PC-3 (cell line): ENCODE measurements around the gene BTF3. TPM values are rescaled to one million over a fixed set of nuclear protein-coding genes. Genes with fewer than 3 reads are reported as not detected.
A peak's percentile ranks its signal among the peaks of the same experiment; 100 is the strongest.

Experiments used
- ATAC-seq: fragments of 200-7000 bp; cut with Tn5 transposase; 2 replicates; pipeline ENCODE4 v1.9.1; 2020; ENCODE audit warnings: mild to moderate bottlenecking, moderate library complexity
- BruUV-seq: library from RNA; stranded (reverse); fragments of 400-500 nt; replicated peaks from 2 replicates; lab custom pipeline; 2021; lab: Mats Ljungman, UMichigan
- CTCF ChIA-PET: fragments of 300-600 bp; sonication (Branson Sonifier 250); formaldehyde crosslinking; loops from one replicate; lab custom pipeline; 2022; ENCODE audit warnings: antibody characterized with exemption; lab: Charles Lee
- POLR2A ChIA-PET: fragments of 300-600 bp; sonication (Branson Sonifier 250); formaldehyde crosslinking; loops from one replicate; lab custom pipeline; 2022; ENCODE audit warnings: antibody characterized with exemption; ENCODE audit not compliant: unreplicated experiment; lab: Charles Lee
- DNase-seq: peaks from one replicate; pipeline ENCODE4 v3.0.0-alpha.2; 2015
- H2AFZ ChIP-seq: fragments of 300-600 bp; sonication (generic); 2 replicates; pipeline ENCODE4 v1.6.0; 2016; ENCODE audit warnings: antibody characterized with exemption, low read length
- H3F3A ChIP-seq: fragments of 300-600 bp; sonication (generic); one replicate; pipeline ENCODE4 v1.6.0; 2017; ENCODE audit warnings: antibody characterized with exemption, low read length, control low read depth, mild to moderate bottlenecking; ENCODE audit not compliant: unreplicated experiment
- H3K27ac ChIP-seq: fragments of 300-600 bp; sonication (generic); 2 replicates; pipeline ENCODE4 v1.5.1; 2016; ENCODE audit warnings: mild to moderate bottlenecking, low read length
- H3K27me3 ChIP-seq: fragments of 300-600 bp; sonication (generic); 2 replicates; pipeline ENCODE4 v1.6.1; 2016; ENCODE audit warnings: low read length, mixed read lengths
- H3K36me3 ChIP-seq: fragments of 300-600 bp; sonication (generic); 2 replicates; pipeline ENCODE4 v1.6.1; 2016; ENCODE audit warnings: low read depth, mixed run types, low read length, mixed read lengths
- H3K4me1 ChIP-seq: fragments of 300-600 bp; sonication (generic); 2 replicates; pipeline ENCODE4 v1.5.1; 2016; ENCODE audit warnings: low read length; ENCODE audit not compliant: insufficient read depth
- H3K4me2 ChIP-seq: fragments of 300-600 bp; sonication (generic); 2 replicates; pipeline ENCODE4 v1.6.0; 2016; ENCODE audit warnings: low read length
- H3K4me3 ChIP-seq: fragments of 300-600 bp; sonication (generic); 2 replicates; pipeline ENCODE4 v1.5.1; 2016; ENCODE audit warnings: mild to moderate bottlenecking, low read length, mixed read lengths
- H3K79me2 ChIP-seq: fragments of 300-600 bp; sonication (generic); 2 replicates; pipeline ENCODE4 v1.6.1; 2017; ENCODE audit warnings: low read length, mixed read lengths
- H3K9ac ChIP-seq: fragments of 300-600 bp; sonication (generic); 2 replicates; pipeline ENCODE4 v1.6.0; 2016; ENCODE audit warnings: mild to moderate bottlenecking, low read length
- H3K9me2 ChIP-seq: fragments of 300-600 bp; sonication (generic); replicated peaks from 2 replicates; pipeline ENCODE4 v1.6.1; 2016; ENCODE audit warnings: mixed run types, low read length, mixed read lengths
- H3K9me3 ChIP-seq: fragments of 300-600 bp; sonication (generic); 2 replicates; pipeline ENCODE4 v1.6.1; 2016; ENCODE audit warnings: low read length, mixed read lengths
- H4K20me1 ChIP-seq: fragments of 300-600 bp; sonication (generic); 2 replicates; pipeline ENCODE4 v1.6.1; 2016; ENCODE audit warnings: low read length, mixed read lengths
- EZH2 ChIP-seq: fragments of 300-600 bp; sonication (generic); IDR thresholded peaks from one replicate; pipeline ENCODE4 v1.6.1; 2017; ENCODE audit warnings: antibody characterized with exemption, mild to moderate bottlenecking, low read length; ENCODE audit not compliant: unreplicated experiment
- EZH2phosphoT487 ChIP-seq: fragments of 300-600 bp; sonication (generic); IDR thresholded peaks from 2 replicates; pipeline ENCODE4 v1.6.1; 2018; ENCODE audit warnings: mild to moderate bottlenecking, antibody characterized with exemption, low read length, borderline replicate concordance
- intact Hi-C: fragments of 100-400 bp; cut with micrococcal nuclease; formaldehyde crosslinking; loops from 2 replicates; pipeline ENCODE4 v1.9.0; 2023
- total RNA-seq: library from RNA; depleted of rRNA; stranded (reverse); fragments of >200 nt; gene quantifications from 2 replicates; pipeline ENCODE4 v1.2.3, GENCODE V29; 2014
- TF ChIP-seq, protein P1 (sequence below): fragments of 300-600 bp; sonication (generic); conservative IDR thresholded peaks from 2 replicates; pipeline ENCODE4 v1.5.1; 2017; ENCODE audit warnings: antibody characterized with exemption, low read depth, mild to moderate bottlenecking, low read length

Gene BTF3
- total RNA-seq, 1 experiment from 2014 or later, result 291 TPM

DNA sequence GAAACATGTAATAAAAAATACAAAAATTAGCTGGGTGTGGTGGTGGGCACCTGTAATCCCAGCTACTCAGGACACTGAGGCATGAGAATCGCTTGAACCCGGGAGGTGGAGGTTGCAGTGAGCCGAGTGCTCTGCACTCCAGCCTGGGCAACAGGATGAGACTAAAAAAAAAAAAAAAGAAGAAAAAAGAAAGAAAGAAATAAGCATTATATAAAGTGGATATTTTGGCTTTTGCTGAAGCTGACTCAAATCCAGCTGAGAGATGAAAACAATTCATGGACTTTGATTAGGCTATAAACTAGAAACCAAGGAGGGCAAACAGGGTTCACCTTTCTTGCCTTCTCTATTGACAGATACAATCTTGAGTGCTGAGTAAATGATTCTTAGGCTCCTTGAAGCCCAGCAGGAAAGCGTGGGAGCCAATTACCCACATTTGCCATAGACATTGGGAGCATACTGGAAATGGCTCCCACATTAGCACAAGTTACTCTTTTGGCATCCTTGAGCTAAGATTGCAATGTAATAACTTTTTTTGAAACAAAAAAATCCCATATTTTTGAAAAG lies 2.4 kb upstream of the BTF3 start:
- BruUV-seq, result no TSS peak
- Histone ChIP-seq H3K4me3 (no peak overlapping the region), H4K20me1 (peaks cover 18% of the 10 kb centered on the region), H2AFZ (no peak overlapping the region), H3K9ac (no peak overlapping the region), H3K36me3 (peaks cover 16% of the 10 kb centered on the region), H3K79me2 (peaks cover 29% of the 10 kb centered on the region), H3K4me1 (peaks cover 16% of the 10 kb centered on the region; the same call in 1 of the 2 replicates), H3K9me3 (no peaks in the 10 kb centered on the region), H3K27me3 (no peaks in the 10 kb centered on the region), H3K9me2 (no peaks in the 10 kb centered on the region), H3K27ac (no peak overlapping the region), H3K4me2 (no peak overlapping the region), H3F3A (no peaks in the 10 kb centered on the region)
- no peak for DNase-seq
- POLR2A ChIA-PET, result no interaction called here
- CTCF ChIA-PET, result no interaction called here
- intact Hi-C loops, result loop anchor here (2.0 kb wide), 1 partner anchor 41 kb away; no protein-coding TSS in a partner anchor
- no peak for ATAC-seq
- TF ChIP-seq EZH2phosphoT487 (no peak), EZH2 (no peak)
- TF ChIP-seq, protein P1, sequence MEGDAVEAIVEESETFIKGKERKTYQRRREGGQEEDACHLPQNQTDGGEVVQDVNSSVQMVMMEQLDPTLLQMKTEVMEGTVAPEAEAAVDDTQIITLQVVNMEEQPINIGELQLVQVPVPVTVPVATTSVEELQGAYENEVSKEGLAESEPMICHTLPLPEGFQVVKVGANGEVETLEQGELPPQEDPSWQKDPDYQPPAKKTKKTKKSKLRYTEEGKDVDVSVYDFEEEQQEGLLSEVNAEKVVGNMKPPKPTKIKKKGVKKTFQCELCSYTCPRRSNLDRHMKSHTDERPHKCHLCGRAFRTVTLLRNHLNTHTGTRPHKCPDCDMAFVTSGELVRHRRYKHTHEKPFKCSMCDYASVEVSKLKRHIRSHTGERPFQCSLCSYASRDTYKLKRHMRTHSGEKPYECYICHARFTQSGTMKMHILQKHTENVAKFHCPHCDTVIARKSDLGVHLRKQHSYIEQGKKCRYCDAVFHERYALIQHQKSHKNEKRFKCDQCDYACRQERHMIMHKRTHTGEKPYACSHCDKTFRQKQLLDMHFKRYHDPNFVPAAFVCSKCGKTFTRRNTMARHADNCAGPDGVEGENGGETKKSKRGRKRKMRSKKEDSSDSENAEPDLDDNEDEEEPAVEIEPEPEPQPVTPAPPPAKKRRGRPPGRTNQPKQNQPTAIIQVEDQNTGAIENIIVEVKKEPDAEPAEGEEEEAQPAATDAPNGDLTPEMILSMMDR, result no peak

DNA sequence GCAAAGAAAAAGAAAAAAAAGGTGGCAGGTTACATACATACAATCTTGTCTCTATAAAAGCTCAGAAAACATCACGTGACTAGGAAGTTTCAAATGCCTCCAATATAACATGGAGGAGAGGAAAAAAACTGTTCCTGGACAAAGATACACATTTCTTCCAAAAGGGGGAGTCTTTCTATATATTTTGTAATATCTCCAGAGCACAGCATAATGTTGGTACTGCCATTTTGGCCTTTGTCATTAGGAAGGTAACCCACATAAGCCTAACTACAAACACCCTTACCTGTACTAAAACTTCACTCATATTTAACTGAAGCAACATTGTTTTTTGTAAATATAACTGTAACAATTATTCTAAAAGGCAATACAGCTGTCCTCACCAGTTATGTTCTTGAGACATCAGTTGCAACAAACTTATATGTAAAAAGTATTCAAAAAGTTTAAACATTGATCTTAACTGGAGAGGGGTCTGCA lies 1.2 kb upstream of the BTF3 start:
- Histone ChIP-seq H4K20me1 (peaks cover 26% of the 10 kb centered on the region), H3K27ac (no peak overlapping the region), H3K4me2 (peak overlapping the region; percentile 98; the same call in 1 of the 2 replicates), H2AFZ (no peak overlapping the region), H3K4me1 (peaks cover 16% of the 10 kb centered on the region; the same call in 1 of the 2 replicates), H3F3A (no peaks in the 10 kb centered on the region), H3K36me3 (peaks cover 25% of the 10 kb centered on the region), H3K4me3 (peak overlapping the region; percentile 95; the same call in 1 of the 2 replicates), H3K9ac (no peak overlapping the region), H3K9me2 (no peaks in the 10 kb centered on the region), H3K9me3 (no peaks in the 10 kb centered on the region), H3K79me2 (peaks cover 41% of the 10 kb centered on the region), H3K27me3 (no peaks in the 10 kb centered on the region)
- DNase-seq (peak; percentile 70), ATAC-seq (no peak; the same call in 1 of the 2 replicates)
- intact Hi-C loops, result loop anchor here (2.0 kb wide), 1 partner anchor 42 kb away; no protein-coding TSS in a partner anchor
- ChIA-PET POLR2A (interaction anchor here (0.7 kb wide), 1 partner anchor 48 kb away, joined by 4 read pairs; the partner anchor contains the start of gene FOXD1), CTCF (interaction anchor here (0.6 kb wide), 3 partner anchors 43 to 106 kb away, joined by 3 to 5 read pairs (median 4); no protein-coding TSS in a partner anchor)
- TF ChIP-seq EZH2, result no peak
- TF ChIP-seq, protein P1, result peak; percentile 59
- no TSS peak for BruUV-seq
